HCT116 (cell line): ENCODE results near the gene HOXD11. TPM values are rescaled to one million over a fixed set of nuclear protein-coding genes. Genes with fewer than 3 reads are reported as not detected.

ENCODE experiments used
- ATAC-seq: fragments of 200-7000 bp; cut with Tn5 transposase; 2 replicates; pipeline ENCODE4 v1.9.1; 2020; ENCODE audit warnings: mild to moderate bottlenecking, moderate library complexity
- BruUV-seq: library from RNA; stranded (reverse); fragments of 400-500 nt; replicated peaks from 2 replicates; lab custom pipeline; 2021; lab: Mats Ljungman, UMichigan
- CTCF ChIA-PET: fragments of 300-600 bp; sonication (Branson Sonifier 250); formaldehyde crosslinking; loops from one replicate; lab custom pipeline; 2021; ENCODE audit warnings: antibody characterized with exemption; lab: Charles Lee
- POLR2A ChIA-PET: fragments of 300-600, 350-600 bp; sonication (Branson Sonifier 250); formaldehyde crosslinking; loops from one replicate; lab custom pipeline; 2021; ENCODE audit warnings: antibody characterized with exemption; lab: Charles Lee
- RAD21 ChIA-PET, 2 experiments: fragments of 300-600 bp; sonication (Branson Sonifier 250); formaldehyde crosslinking; loops; one replicate each; lab custom pipeline; 2023; ENCODE audit warnings: low total read pairs in 2 of 2; ENCODE audit not compliant: uncharacterized antibody in 2 of 2, unreplicated experiment in 2 of 2, low non-redundant PET in 1 of 2; lab: Charles Lee
- DNase-seq: peaks from one replicate; pipeline ENCODE4 v3.0.0-alpha.2; 2010; ENCODE audit warnings: low read depth, low spot score
- H2AFZ ChIP-seq: fragments of 200-600 bp; shearing (Covaris generic), sonication (generic); 2 replicates; pipeline ENCODE4 v1.6.1; 2017; ENCODE audit warnings: low read depth, mixed run types, mixed read lengths, antibody characterized with exemption, low read length; ENCODE audit not compliant: poor library complexity, severe bottlenecking
- H3K27ac ChIP-seq: 2 replicates; pipeline ENCODE4 v1.5.1; 2012; ENCODE audit warnings: low read depth, low read length
- H3K27me3 ChIP-seq: fragments of 200-600 bp; sonication (generic); 2 replicates; pipeline ENCODE4 v1.6.1; 2016; ENCODE audit warnings: mixed run types, low read length, mixed read lengths; ENCODE audit not compliant: insufficient read depth
- H3K36me3 ChIP-seq, 2 experiments: fragments of 200-500 bp in 1 of 2; fragments of 200-600 bp in 1 of 2; sonication (Bioruptor generic) in 1 of 2; sonication (generic) in 1 of 2; 2 replicates each; pipeline versions ENCODE4 v1.5.1 to v1.6.1; 2014 to 2016; ENCODE audit warnings: low read length in 2 of 2, inconsistent platforms in 1 of 2, mixed read lengths in 1 of 2, mixed run types in 1 of 2; ENCODE audit not compliant: insufficient read depth in 2 of 2, control insufficient read depth in 1 of 2
- H3K4me1 ChIP-seq, 2 experiments: fragments of 200-600 bp in 1 of 2; sonication (generic) in 1 of 2; 2 replicates each; pipeline versions ENCODE4 v1.5.1 to v1.6.1; 2012 to 2017; ENCODE audit warnings: low read length in 2 of 2, inconsistent platforms in 1 of 2, mild to moderate bottlenecking in 1 of 2, mixed read lengths in 1 of 2, mixed run types in 1 of 2, moderate library complexity in 1 of 2; ENCODE audit not compliant: insufficient read depth in 2 of 2, control insufficient read depth in 1 of 2
- H3K4me2 ChIP-seq: fragments of 200-600 bp; sonication (generic); 2 replicates; pipeline ENCODE4 v1.6.1; 2017; ENCODE audit warnings: mixed run types, low read length, mixed read lengths
- H3K4me3 ChIP-seq, 2 experiments: fragments of 200-600 bp in 1 of 2; sonication (generic) in 1 of 2; replicated peaks in 1 of 2; 2 replicates each; pipeline ENCODE4 v1.5.1; 2011 to 2016; ENCODE audit warnings: low read length in 2 of 2, control low read depth in 1 of 2, low read depth in 1 of 2, mild to moderate bottlenecking in 1 of 2, mixed read lengths in 1 of 2, mixed run types in 1 of 2
- H3K79me2 ChIP-seq: fragments of 200-600 bp; sonication (generic); 2 replicates; pipeline ENCODE4 v1.6.1; 2017; ENCODE audit warnings: mild to moderate bottlenecking, mixed run types, low read length, moderate library complexity, mixed read lengths; ENCODE audit not compliant: insufficient read depth
- H3K9ac ChIP-seq: fragments of 200-600 bp; sonication (generic); 2 replicates; pipeline ENCODE4 v1.6.1; 2016; ENCODE audit warnings: low read length, mixed read lengths
- H3K9me2 ChIP-seq: fragments of 200-600 bp; sonication (generic), shearing (Covaris generic); 2 replicates; pipeline ENCODE4 v1.6.1; 2017; ENCODE audit warnings: mixed run types, mild to moderate bottlenecking, moderate library complexity; ENCODE audit not compliant: insufficient read depth
- H3K9me3 ChIP-seq, 2 experiments: fragments of 200-500 bp in 1 of 2; fragments of 200-600 bp in 1 of 2; sonication (Bioruptor generic) in 1 of 2; sonication (generic) in 1 of 2; 2 replicates each; pipeline ENCODE4 v1.6.1; 2014 to 2017; ENCODE audit warnings: low read length in 2 of 2, mixed read lengths in 2 of 2, inconsistent platforms in 1 of 2, low read depth in 1 of 2, mild to moderate bottlenecking in 1 of 2, mixed run types in 1 of 2, moderate library complexity in 1 of 2; ENCODE audit not compliant: control insufficient read depth in 1 of 2, insufficient read depth in 1 of 2
- H4K20me1 ChIP-seq: fragments of 200-600 bp; sonication (generic), shearing (Covaris generic); 2 replicates; pipeline ENCODE4 v1.6.1; 2017; ENCODE audit warnings: mixed run types, mild to moderate bottlenecking, moderate library complexity; ENCODE audit not compliant: insufficient read depth
- CBX3 ChIP-seq: IDR thresholded peaks from 2 replicates; pipeline ENCODE4 v1.6.1; 2012; ENCODE audit warnings: low read depth
- ELF1 ChIP-seq: IDR thresholded peaks from 2 replicates; pipeline ENCODE4 v1.6.1; 2012; ENCODE audit warnings: low read depth, borderline replicate concordance
- EZH2 ChIP-seq: fragments of 200-600 bp; sonication (generic); IDR thresholded peaks from 2 replicates; pipeline ENCODE4 v1.6.1; 2017; ENCODE audit warnings: antibody characterized with exemption, mixed run types
- EZH2phosphoT487 ChIP-seq: fragments of 200-600 bp; IDR thresholded peaks from 2 replicates; pipeline ENCODE4 v1.6.1; 2018; ENCODE audit warnings: antibody characterized with exemption, borderline replicate concordance
- FOSL1 ChIP-seq: IDR thresholded peaks from 2 replicates; pipeline ENCODE4 v1.6.1; 2012; ENCODE audit warnings: low read depth
- JUND ChIP-seq: IDR thresholded peaks from 2 replicates; pipeline ENCODE4 v1.6.1; 2012
- POLR2A ChIP-seq: IDR thresholded peaks from 2 replicates; pipeline ENCODE4 v1.7.0; 2011; ENCODE audit warnings: borderline replicate concordance; ENCODE audit not compliant: insufficient read depth, insufficient read length; ENCODE audit errors: extremely low read depth
- POLR2AphosphoS5 ChIP-seq: IDR thresholded peaks from 2 replicates; pipeline ENCODE4 v1.6.1; 2011; ENCODE audit warnings: mild to moderate bottlenecking, low read depth, low read length, moderate library complexity
- RAD21 ChIP-seq: IDR thresholded peaks from 2 replicates; pipeline ENCODE4 v1.6.1; 2012; ENCODE audit warnings: low read depth, mild to moderate bottlenecking
- SIN3A ChIP-seq: IDR thresholded peaks from 2 replicates; pipeline ENCODE4 v1.6.1; 2012; ENCODE audit warnings: low read depth
- SP1 ChIP-seq: IDR thresholded peaks from 2 replicates; pipeline ENCODE4 v1.6.1; 2012; ENCODE audit warnings: low read depth
- SRF ChIP-seq: IDR thresholded peaks from 2 replicates; pipeline ENCODE4 v1.6.1; 2012; ENCODE audit warnings: low read depth
- YY1 ChIP-seq: IDR thresholded peaks from 2 replicates; pipeline ENCODE4 v1.6.1; 2011; ENCODE audit warnings: low read length, low read depth, moderate library complexity, mild to moderate bottlenecking; ENCODE audit not compliant: insufficient replicate concordance; ENCODE audit errors: extremely low read depth
- ZNF274 ChIP-seq: fragments of 200-500 bp; sonication (Bioruptor generic); IDR thresholded peaks from 2 replicates; pipeline ENCODE4 v1.6.1; 2014; ENCODE audit warnings: mild to moderate bottlenecking, low read depth, low read length, inconsistent platforms
- intact Hi-C: fragments of 100-400 bp; cut with micrococcal nuclease; formaldehyde crosslinking; loops from 2 replicates; pipeline ENCODE4 v1.10.0; 2022
- total RNA-seq: library from RNA; stranded (reverse); gene quantifications from one replicate; pipeline ENCODE4 v1.2.1, GENCODE V29; 2021; ENCODE audit not compliant: unreplicated experiment
- TF ChIP-seq, protein P1 (sequence below): IDR thresholded peaks from 2 replicates; pipeline ENCODE4 v1.6.1; 2012
- TF ChIP-seq, protein P2 (sequence below), 3 experiments: fragments of 200-600 bp in 1 of 3; sonication (generic) in 1 of 3; IDR thresholded peaks in 2 of 3; conservative IDR thresholded peaks in 1 of 3; 2 replicates each; pipeline ENCODE4 v1.5.1; 2012 to 2017; ENCODE audit warnings: low read depth in 2 of 3, low read length in 2 of 3, antibody characterized with exemption in 1 of 3, borderline replicate concordance in 1 of 3, control low read depth in 1 of 3, mild to moderate bottlenecking in 1 of 3, mixed read lengths in 1 of 3, mixed run types in 1 of 3, moderate library complexity in 1 of 3; ENCODE audit not compliant: insufficient read depth in 1 of 3
- TF ChIP-seq, protein P3 (sequence below): IDR thresholded peaks from 2 replicates; pipeline ENCODE4 v1.6.1; 2012
- TF ChIP-seq, protein P4 (sequence below): IDR thresholded peaks from 2 replicates; pipeline ENCODE4 v1.6.1; 2012; ENCODE audit warnings: low read depth

HOXD11 gene
- total RNA-seq, 1 experiment from 2014 or later, result not detected

DNA sequence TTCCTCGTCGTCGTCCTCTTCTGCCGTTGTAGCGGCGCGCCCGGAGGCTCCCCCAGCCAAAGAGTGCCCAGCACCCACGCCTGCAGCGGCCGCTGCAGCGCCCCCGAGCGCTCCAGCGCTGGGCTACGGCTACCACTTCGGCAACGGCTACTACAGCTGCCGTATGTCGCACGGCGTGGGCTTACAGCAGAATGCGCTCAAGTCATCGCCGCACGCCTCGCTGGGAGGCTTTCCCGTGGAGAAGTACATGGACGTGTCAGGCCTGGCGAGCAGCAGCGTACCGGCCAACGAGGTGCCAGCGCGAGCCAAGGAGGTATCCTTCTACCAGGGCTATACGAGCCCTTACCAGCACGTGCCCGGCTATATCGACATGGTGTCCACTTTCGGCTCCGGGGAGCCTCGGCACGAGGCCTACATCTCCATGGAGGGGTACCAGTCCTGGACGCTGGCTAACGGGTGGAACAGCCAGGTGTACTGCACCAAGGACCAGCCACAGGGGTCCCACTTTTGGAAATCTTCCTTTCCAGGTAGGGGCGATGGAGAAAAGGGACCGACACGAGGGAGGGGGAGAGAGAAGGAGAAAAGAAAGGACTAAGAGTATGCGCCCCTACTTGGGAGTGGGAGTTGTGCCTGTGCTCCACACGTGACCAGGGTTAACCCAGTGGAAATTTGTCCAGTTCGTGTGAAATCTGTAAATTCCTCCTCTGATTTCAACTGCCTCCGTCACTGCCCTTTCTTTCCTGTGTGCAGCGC, 13.8 kb upstream of the HOXD11 start:
- no peaks in the 10 kb centered on the region for H3K27me3 ChIP-seq
- ChIA-PET CTCF (no interaction called here), RAD21 (no interaction called here), POLR2A (no interaction called here)
- H3K36me3 ChIP-seq, result no peaks in the 10 kb centered on the region
- H3K4me3 ChIP-seq, result no peak overlapping the region
- BruUV-seq, result no TSS peak
- no peaks in the 10 kb centered on the region for H4K20me1 ChIP-seq
- H3K27ac ChIP-seq, result no peak overlapping the region
- H3K4me2 ChIP-seq, result no peak overlapping the region
- no peaks in the 10 kb centered on the region for H3K9me2 ChIP-seq
- intact Hi-C loops, result no loop called here
- H3K79me2 ChIP-seq, result no peaks in the 10 kb centered on the region
- peaks cover 5 to 18% of the 10 kb centered on the region in 2 experiments; a peak in 3 of 4 replicates for H3K4me1 ChIP-seq
- no peak overlapping the region for H2AFZ ChIP-seq
- ATAC-seq (no peak), DNase-seq (no peak)
- no peak overlapping the region for H3K9ac ChIP-seq
- no peaks in the 10 kb centered on the region for H3K9me3 ChIP-seq
- TF ChIP-seq SRF (no peak), ZNF274 (no peak), POLR2AphosphoS5 (no peak), FOSL1 (no peak), EZH2 (no peak), POLR2A (no peak), EZH2phosphoT487 (no peak), JUND (no peak), SP1 (no peak), RAD21 (no peak), CBX3 (no peak), SIN3A (no peak), YY1 (no peak), ELF1 (no peak)
- TF ChIP-seq, protein P1, sequence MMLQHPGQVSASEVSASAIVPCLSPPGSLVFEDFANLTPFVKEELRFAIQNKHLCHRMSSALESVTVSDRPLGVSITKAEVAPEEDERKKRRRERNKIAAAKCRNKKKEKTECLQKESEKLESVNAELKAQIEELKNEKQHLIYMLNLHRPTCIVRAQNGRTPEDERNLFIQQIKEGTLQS, result no peak
- TF ChIP-seq, protein P2, sequence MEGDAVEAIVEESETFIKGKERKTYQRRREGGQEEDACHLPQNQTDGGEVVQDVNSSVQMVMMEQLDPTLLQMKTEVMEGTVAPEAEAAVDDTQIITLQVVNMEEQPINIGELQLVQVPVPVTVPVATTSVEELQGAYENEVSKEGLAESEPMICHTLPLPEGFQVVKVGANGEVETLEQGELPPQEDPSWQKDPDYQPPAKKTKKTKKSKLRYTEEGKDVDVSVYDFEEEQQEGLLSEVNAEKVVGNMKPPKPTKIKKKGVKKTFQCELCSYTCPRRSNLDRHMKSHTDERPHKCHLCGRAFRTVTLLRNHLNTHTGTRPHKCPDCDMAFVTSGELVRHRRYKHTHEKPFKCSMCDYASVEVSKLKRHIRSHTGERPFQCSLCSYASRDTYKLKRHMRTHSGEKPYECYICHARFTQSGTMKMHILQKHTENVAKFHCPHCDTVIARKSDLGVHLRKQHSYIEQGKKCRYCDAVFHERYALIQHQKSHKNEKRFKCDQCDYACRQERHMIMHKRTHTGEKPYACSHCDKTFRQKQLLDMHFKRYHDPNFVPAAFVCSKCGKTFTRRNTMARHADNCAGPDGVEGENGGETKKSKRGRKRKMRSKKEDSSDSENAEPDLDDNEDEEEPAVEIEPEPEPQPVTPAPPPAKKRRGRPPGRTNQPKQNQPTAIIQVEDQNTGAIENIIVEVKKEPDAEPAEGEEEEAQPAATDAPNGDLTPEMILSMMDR (IDR thresholded peaks at IDR 0.05 in 2 of 3, conservative IDR thresholded peaks at IDR 0.05 in 1 of 3; ENCODE audit: borderline replicate concordance in 1 of 3, insufficient read depth in 1 of 3, low read depth in 2 of 3, low read length in 2 of 3), result no peak
- TF ChIP-seq, protein P3, sequence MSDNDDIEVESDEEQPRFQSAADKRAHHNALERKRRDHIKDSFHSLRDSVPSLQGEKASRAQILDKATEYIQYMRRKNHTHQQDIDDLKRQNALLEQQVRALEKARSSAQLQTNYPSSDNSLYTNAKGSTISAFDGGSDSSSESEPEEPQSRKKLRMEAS, result no peak
- TF ChIP-seq, protein P4, sequence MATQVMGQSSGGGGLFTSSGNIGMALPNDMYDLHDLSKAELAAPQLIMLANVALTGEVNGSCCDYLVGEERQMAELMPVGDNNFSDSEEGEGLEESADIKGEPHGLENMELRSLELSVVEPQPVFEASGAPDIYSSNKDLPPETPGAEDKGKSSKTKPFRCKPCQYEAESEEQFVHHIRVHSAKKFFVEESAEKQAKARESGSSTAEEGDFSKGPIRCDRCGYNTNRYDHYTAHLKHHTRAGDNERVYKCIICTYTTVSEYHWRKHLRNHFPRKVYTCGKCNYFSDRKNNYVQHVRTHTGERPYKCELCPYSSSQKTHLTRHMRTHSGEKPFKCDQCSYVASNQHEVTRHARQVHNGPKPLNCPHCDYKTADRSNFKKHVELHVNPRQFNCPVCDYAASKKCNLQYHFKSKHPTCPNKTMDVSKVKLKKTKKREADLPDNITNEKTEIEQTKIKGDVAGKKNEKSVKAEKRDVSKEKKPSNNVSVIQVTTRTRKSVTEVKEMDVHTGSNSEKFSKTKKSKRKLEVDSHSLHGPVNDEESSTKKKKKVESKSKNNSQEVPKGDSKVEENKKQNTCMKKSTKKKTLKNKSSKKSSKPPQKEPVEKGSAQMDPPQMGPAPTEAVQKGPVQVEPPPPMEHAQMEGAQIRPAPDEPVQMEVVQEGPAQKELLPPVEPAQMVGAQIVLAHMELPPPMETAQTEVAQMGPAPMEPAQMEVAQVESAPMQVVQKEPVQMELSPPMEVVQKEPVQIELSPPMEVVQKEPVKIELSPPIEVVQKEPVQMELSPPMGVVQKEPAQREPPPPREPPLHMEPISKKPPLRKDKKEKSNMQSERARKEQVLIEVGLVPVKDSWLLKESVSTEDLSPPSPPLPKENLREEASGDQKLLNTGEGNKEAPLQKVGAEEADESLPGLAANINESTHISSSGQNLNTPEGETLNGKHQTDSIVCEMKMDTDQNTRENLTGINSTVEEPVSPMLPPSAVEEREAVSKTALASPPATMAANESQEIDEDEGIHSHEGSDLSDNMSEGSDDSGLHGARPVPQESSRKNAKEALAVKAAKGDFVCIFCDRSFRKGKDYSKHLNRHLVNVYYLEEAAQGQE, result no peak
